GM12878 (cell line): ENCODE data around the gene NAA25. TPM values are rescaled to one million over a fixed set of nuclear protein-coding genes. Genes with fewer than 3 reads are reported as not detected.
A peak's percentile ranks its signal among the peaks of the same experiment; 100 is the strongest.

Experiments used
- CBX3 ChIP-seq: fragments of 200-600 bp; sonication (generic); IDR thresholded peaks from 2 replicates; pipeline ENCODE4 v1.6.1; 2016; ENCODE audit warnings: low read depth, borderline replicate concordance
- CUX1 ChIP-seq: IDR thresholded peaks from 2 replicates; pipeline ENCODE4 v1.6.1; 2012; ENCODE audit warnings: improper control_type of control experiment, low read depth, low read length; ENCODE audit not compliant: insufficient replicate concordance
- E2F4 ChIP-seq: IDR thresholded peaks from 2 replicates; pipeline ENCODE4 v1.6.1; 2012; ENCODE audit warnings: low read depth, low read length, improper control_type of control experiment
- ESRRA ChIP-seq: IDR thresholded peaks from 2 replicates; pipeline ENCODE4 v1.6.1; 2012; ENCODE audit warnings: mild to moderate bottlenecking, low read length, improper control_type of control experiment
- GATAD2B ChIP-seq: fragments of 450-650 bp; conservative IDR thresholded peaks from 2 replicates; pipeline ENCODE4 v1.6.1; 2017; ENCODE audit warnings: low read depth, mild to moderate bottlenecking, moderate library complexity
- IKZF1 ChIP-seq: fragments of 450-650 bp; conservative IDR thresholded peaks from 2 replicates; pipeline ENCODE4 v1.6.1; 2017; ENCODE audit warnings: antibody characterized with exemption, mild to moderate bottlenecking
- MXI1 ChIP-seq: fragments of 150-350 bp; IDR thresholded peaks from 2 replicates; pipeline ENCODE4 v1.6.1; 2011; ENCODE audit warnings: low read depth, mild to moderate bottlenecking, inconsistent platforms, low read length, improper control_type of control experiment
- NBN ChIP-seq: fragments of 450-650 bp; IDR thresholded peaks from 2 replicates; pipeline ENCODE4 v1.6.1; 2016
- NKRF ChIP-seq: fragments of 450-650 bp; conservative IDR thresholded peaks from 2 replicates; pipeline ENCODE4 v1.6.1; 2017; ENCODE audit warnings: mild to moderate bottlenecking, moderate library complexity
- RUNX3 ChIP-seq: IDR thresholded peaks from 2 replicates; pipeline ENCODE4 v1.6.1; 2012; ENCODE audit warnings: low read length, inconsistent platforms
- SIN3A ChIP-seq: IDR thresholded peaks from 2 replicates; pipeline ENCODE4 v1.6.1; 2012; ENCODE audit warnings: low read depth, low read length, improper control_type of control experiment
- SREBF2 ChIP-seq: IDR thresholded peaks from 2 replicates; pipeline ENCODE4 v1.6.1; 2012; ENCODE audit warnings: mild to moderate bottlenecking, low read length
- SRF ChIP-seq, 2 experiments: IDR thresholded peaks; 2 replicates each; pipeline ENCODE4 v1.6.1; 2011; ENCODE audit warnings: low read depth in 2 of 2, low read length in 2 of 2, mild to moderate bottlenecking in 1 of 2, moderate library complexity in 1 of 2
- TCF3 ChIP-seq: IDR thresholded peaks from 2 replicates; pipeline ENCODE4 v1.6.1; 2012; ENCODE audit warnings: low read depth, mild to moderate bottlenecking, low read length, borderline replicate concordance; ENCODE audit not compliant: insufficient read depth
- ZNF207 ChIP-seq: fragments of 450-650 bp; IDR thresholded peaks from 2 replicates; pipeline ENCODE4 v1.6.1; 2014; ENCODE audit warnings: antibody characterized with exemption, mild to moderate bottlenecking, borderline replicate concordance
- ZZZ3 ChIP-seq: IDR thresholded peaks from 2 replicates; pipeline ENCODE4 v1.6.1; 2011; ENCODE audit warnings: low read depth; ENCODE audit not compliant: control insufficient read depth, insufficient read length
- polyA plus RNA-seq, 11 experiments: library from polyadenylated mRNA; depleted of rRNA in 4 of 11; unstranded in 6 of 11; stranded (reverse) in 5 of 11; fragments of >200 nt; fragmentation: Nextera tagmentation in 4 of 11; fragmentation: Illumina TruSeq in 1 of 11; extraction: Ambion mirVana in 4 of 11; extraction: Trizol in 1 of 11; gene quantifications; 1 replicate in 1 of 11; 2 replicates in 10 of 11; pipeline versions ENCODE4 v1.2.1 to v1.2.3, GENCODE V29; 2011 to 2016; ENCODE audit warnings: inconsistent platforms in 2 of 11, missing spikeins in 2 of 11, low read depth in 1 of 11
- total RNA-seq, 4 experiments: library from RNA; depleted of rRNA in 3 of 4; stranded (reverse); fragments of >200 nt in 3 of 4; fragmentation: Illumina TruSeq in 1 of 4; extraction: Trizol in 1 of 4; gene quantifications; 2 replicates each; pipeline versions ENCODE4 v1.2.1 to v1.2.3, GENCODE V29; 2013 to 2021
- TF ChIP-seq, protein P1 (sequence below): fragments of 450-650 bp; IDR thresholded peaks from 2 replicates; pipeline ENCODE4 v1.6.1; 2016; ENCODE audit warnings: mild to moderate bottlenecking
- TF ChIP-seq, protein P2 (sequence below), 3 experiments: IDR thresholded peaks in 2 of 3; conservative IDR thresholded peaks in 1 of 3; 2 replicates each; pipeline ENCODE4 v1.5.1; 2011; ENCODE audit warnings: low read depth in 3 of 3, low read length in 3 of 3, mild to moderate bottlenecking in 3 of 3, control low read depth in 2 of 3, moderate library complexity in 2 of 3, inconsistent platforms in 1 of 3, mixed read lengths in 1 of 3; ENCODE audit not compliant: control insufficient read depth in 2 of 3, insufficient read depth in 1 of 3; ENCODE audit errors: extremely low read depth in 1 of 3

Gene NAA25
- total and polyA plus RNA-seq, 10 of the 15 experiments (the other 5 are each of a cell fraction or from before 2014, with no cell fraction given), result 15.0 to 39.2 (median 29.4) TPM

GRCh38 chr12:112108202-112109079 lies at the start of gene NAA25 (continued):
- peak; percentile 99 for TF ChIP-seq NKRF
- TF ChIP-seq CBX3, result no peak
- peak; percentile 97 for TF ChIP-seq MXI1
- 0 out of 2 replicates have a peak, but pooled peaks have one; percentile 17 for TF ChIP-seq ESRRA
- TF ChIP-seq CUX1, result no peak
- no peak for TF ChIP-seq ZNF207
- TF ChIP-seq SRF (IDR thresholded peaks at IDR 0.05; ENCODE audit: low read depth in 2 of 2, low read length in 2 of 2), result no peak
- TF ChIP-seq, protein P1, sequence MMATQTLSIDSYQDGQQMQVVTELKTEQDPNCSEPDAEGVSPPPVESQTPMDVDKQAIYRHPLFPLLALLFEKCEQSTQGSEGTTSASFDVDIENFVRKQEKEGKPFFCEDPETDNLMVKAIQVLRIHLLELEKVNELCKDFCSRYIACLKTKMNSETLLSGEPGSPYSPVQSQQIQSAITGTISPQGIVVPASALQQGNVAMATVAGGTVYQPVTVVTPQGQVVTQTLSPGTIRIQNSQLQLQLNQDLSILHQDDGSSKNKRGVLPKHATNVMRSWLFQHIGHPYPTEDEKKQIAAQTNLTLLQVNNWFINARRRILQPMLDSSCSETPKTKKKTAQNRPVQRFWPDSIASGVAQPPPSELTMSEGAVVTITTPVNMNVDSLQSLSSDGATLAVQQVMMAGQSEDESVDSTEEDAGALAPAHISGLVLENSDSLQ, result peak; percentile 57
- TF ChIP-seq SREBF2, result no peak
- TF ChIP-seq GATAD2B, result peak; percentile 95
- TF ChIP-seq SIN3A, result peak; percentile 90
- peak; percentile 91 for TF ChIP-seq IKZF1
- TF ChIP-seq, protein P2, sequence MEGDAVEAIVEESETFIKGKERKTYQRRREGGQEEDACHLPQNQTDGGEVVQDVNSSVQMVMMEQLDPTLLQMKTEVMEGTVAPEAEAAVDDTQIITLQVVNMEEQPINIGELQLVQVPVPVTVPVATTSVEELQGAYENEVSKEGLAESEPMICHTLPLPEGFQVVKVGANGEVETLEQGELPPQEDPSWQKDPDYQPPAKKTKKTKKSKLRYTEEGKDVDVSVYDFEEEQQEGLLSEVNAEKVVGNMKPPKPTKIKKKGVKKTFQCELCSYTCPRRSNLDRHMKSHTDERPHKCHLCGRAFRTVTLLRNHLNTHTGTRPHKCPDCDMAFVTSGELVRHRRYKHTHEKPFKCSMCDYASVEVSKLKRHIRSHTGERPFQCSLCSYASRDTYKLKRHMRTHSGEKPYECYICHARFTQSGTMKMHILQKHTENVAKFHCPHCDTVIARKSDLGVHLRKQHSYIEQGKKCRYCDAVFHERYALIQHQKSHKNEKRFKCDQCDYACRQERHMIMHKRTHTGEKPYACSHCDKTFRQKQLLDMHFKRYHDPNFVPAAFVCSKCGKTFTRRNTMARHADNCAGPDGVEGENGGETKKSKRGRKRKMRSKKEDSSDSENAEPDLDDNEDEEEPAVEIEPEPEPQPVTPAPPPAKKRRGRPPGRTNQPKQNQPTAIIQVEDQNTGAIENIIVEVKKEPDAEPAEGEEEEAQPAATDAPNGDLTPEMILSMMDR (IDR thresholded peaks at IDR 0.05 in 2 of 3, conservative IDR thresholded peaks at IDR 0.05 in 1 of 3; ENCODE audit: control insufficient read depth in 2 of 3, extremely low read depth in 1 of 3, insufficient read depth in 1 of 3, low read depth in 3 of 3, low read length in 3 of 3), result no peak
- TF ChIP-seq ZZZ3, result no peak
- TF ChIP-seq RUNX3, result no peak
- TF ChIP-seq E2F4, result peak; percentile 49
- TF ChIP-seq TCF3, result no peak
- TF ChIP-seq NBN, result no peak; the same call in none of the 2 replicates
